WTC11 (cell line): ENCODE measurements around the gene PDCD10. TPM values are rescaled to one million over a fixed set of nuclear protein-coding genes. Genes with fewer than 3 reads are reported as not detected.

ENCODE experiments used
- ATAC-seq: fragments of 200-7000 bp; cut with Tn5 transposase; 2 replicates; pipeline ENCODE4 v1.10.0; 2021; ENCODE audit warnings: mild to moderate bottlenecking, moderate library complexity
- CTCF ChIA-PET: fragments of 300-600 bp; sonication (Branson Sonifier 250); formaldehyde crosslinking; loops from one replicate; lab custom pipeline; 2021; ENCODE audit warnings: antibody characterized with exemption; lab: Charles Lee
- POLR2A ChIA-PET: fragments of 350-600 bp; sonication (Branson Sonifier 250); formaldehyde crosslinking; loops from one replicate; lab custom pipeline; 2021; ENCODE audit warnings: antibody characterized with exemption; lab: Charles Lee
- DNase-seq: peaks from one replicate; pipeline ENCODE4 v3.0.0; 2021; ENCODE audit warnings: low spot score
- H3K27ac Mint-ChIP-seq: 2 replicates; pipeline ENCODE4 v1.8.0; 2021; ENCODE audit warnings: mixed read lengths
- H3K27me3 Mint-ChIP-seq: 2 replicates; pipeline ENCODE4 v1.8.0; 2021; ENCODE audit warnings: low read depth, mild to moderate bottlenecking, moderate library complexity, mixed read lengths
- H3K36me3 Mint-ChIP-seq: 2 replicates; pipeline ENCODE4 v1.8.0; 2021; ENCODE audit warnings: mixed read lengths
- H3K4me1 Mint-ChIP-seq: 2 replicates; pipeline ENCODE4 v1.8.0; 2022; ENCODE audit warnings: mixed read lengths
- H3K4me3 Mint-ChIP-seq: 2 replicates; pipeline ENCODE4 v1.8.0; 2021; ENCODE audit warnings: mild to moderate bottlenecking, moderate library complexity, mixed read lengths
- H3K9me3 Mint-ChIP-seq: 2 replicates; pipeline ENCODE4 v1.8.0; 2021; ENCODE audit warnings: mixed read lengths
- ARID4B ChIP-seq: sonication (generic); formaldehyde crosslinking; IDR thresholded peaks from 2 replicates; pipeline ENCODE4 v1.8.0; 2023; ENCODE audit warnings: missing genetic modification reagents, mild to moderate bottlenecking, borderline replicate concordance
- CREB1 ChIP-seq: sonication (generic); formaldehyde crosslinking; IDR thresholded peaks from 2 replicates; pipeline ENCODE4 v1.8.0; 2023; ENCODE audit warnings: mild to moderate bottlenecking, missing genetic modification reagents
- CREM ChIP-seq: sonication (generic); formaldehyde crosslinking; IDR thresholded peaks from 2 replicates; pipeline ENCODE4 v1.8.1; 2022; ENCODE audit warnings: mild to moderate bottlenecking, missing genetic modification reagents, moderate library complexity
- ETV6 ChIP-seq: sonication (generic); formaldehyde crosslinking; IDR thresholded peaks from 2 replicates; pipeline ENCODE4 v1.8.1; 2022; ENCODE audit warnings: mild to moderate bottlenecking, missing genetic modification reagents
- FOXK1 ChIP-seq: sonication (generic); formaldehyde crosslinking; IDR thresholded peaks from 2 replicates; pipeline ENCODE4 v1.8.0; 2022; ENCODE audit warnings: mild to moderate bottlenecking, moderate library complexity, missing genetic modification reagents
- FOXP1 ChIP-seq: sonication (generic); formaldehyde crosslinking; IDR thresholded peaks from 2 replicates; pipeline ENCODE4 v1.8.0; 2022; ENCODE audit warnings: missing genetic modification reagents, mild to moderate bottlenecking, moderate library complexity, borderline replicate concordance
- KAT7 ChIP-seq: sonication (generic); formaldehyde crosslinking; IDR thresholded peaks from 2 replicates; pipeline ENCODE4 v1.8.1; 2023; ENCODE audit warnings: missing genetic modification reagents, mild to moderate bottlenecking, borderline replicate concordance
- NFATC4 ChIP-seq: fragments of 250-450 bp; sonication (Bioruptor Pico); IDR thresholded peaks from 2 replicates; pipeline ENCODE4 v1.9.0; 2021; ENCODE audit warnings: mild to moderate bottlenecking
- NFE2L1 ChIP-seq: sonication (generic); formaldehyde crosslinking; IDR thresholded peaks from 2 replicates; pipeline ENCODE4 v1.8.1; 2023; ENCODE audit warnings: missing genetic modification reagents
- NR2C2 ChIP-seq: sonication (generic); formaldehyde crosslinking; IDR thresholded peaks from 2 replicates; pipeline ENCODE4 v1.8.0; 2022; ENCODE audit warnings: mild to moderate bottlenecking, missing genetic modification reagents
- PRDM15 ChIP-seq: sonication (generic); formaldehyde crosslinking; IDR thresholded peaks from 2 replicates; pipeline ENCODE4 v1.8.0; 2022; ENCODE audit warnings: missing genetic modification reagents
- SP1 ChIP-seq: sonication (generic); formaldehyde crosslinking; conservative IDR thresholded peaks from 2 replicates; pipeline ENCODE4 v1.8.1; 2022; ENCODE audit warnings: missing genetic modification reagents
- STAT6 ChIP-seq: sonication (generic); formaldehyde crosslinking; conservative IDR thresholded peaks from 2 replicates; pipeline ENCODE4 v1.8.1; 2023; ENCODE audit warnings: mild to moderate bottlenecking, low read depth, missing genetic modification reagents, moderate library complexity
- TEAD1 ChIP-seq: sonication (generic); formaldehyde crosslinking; IDR thresholded peaks from 2 replicates; pipeline ENCODE4 v1.8.0; 2022; ENCODE audit warnings: mild to moderate bottlenecking, missing genetic modification reagents
- TP53 ChIP-seq: sonication (generic); formaldehyde crosslinking; IDR thresholded peaks from 2 replicates; pipeline ENCODE4 v1.8.1; 2023; ENCODE audit warnings: mild to moderate bottlenecking, missing genetic modification reagents
- ZSCAN18 ChIP-seq: fragments of 250-450 bp; sonication (Bioruptor Pico); IDR thresholded peaks from 2 replicates; pipeline ENCODE4 v2.1.2; 2022; ENCODE audit warnings: mild to moderate bottlenecking, moderate library complexity
- total RNA-seq: library from RNA; stranded (reverse); gene quantifications from 3 replicates; pipeline ENCODE4 v1.2.3, GENCODE V29; 2021
- TF ChIP-seq, protein P1 (sequence below): sonication (generic); formaldehyde crosslinking; IDR thresholded peaks from 2 replicates; pipeline ENCODE4 v1.8.0; 2022; ENCODE audit warnings: mild to moderate bottlenecking, missing genetic modification reagents
- TF ChIP-seq, protein P2 (sequence below): sonication (generic); formaldehyde crosslinking; IDR thresholded peaks from 2 replicates; pipeline ENCODE4 v1.8.1; 2022; ENCODE audit warnings: missing genetic modification reagents, borderline replicate concordance

PDCD10 gene
- total RNA-seq, 1 experiment from 2014 or later: 60.8 TPM

DNA sequence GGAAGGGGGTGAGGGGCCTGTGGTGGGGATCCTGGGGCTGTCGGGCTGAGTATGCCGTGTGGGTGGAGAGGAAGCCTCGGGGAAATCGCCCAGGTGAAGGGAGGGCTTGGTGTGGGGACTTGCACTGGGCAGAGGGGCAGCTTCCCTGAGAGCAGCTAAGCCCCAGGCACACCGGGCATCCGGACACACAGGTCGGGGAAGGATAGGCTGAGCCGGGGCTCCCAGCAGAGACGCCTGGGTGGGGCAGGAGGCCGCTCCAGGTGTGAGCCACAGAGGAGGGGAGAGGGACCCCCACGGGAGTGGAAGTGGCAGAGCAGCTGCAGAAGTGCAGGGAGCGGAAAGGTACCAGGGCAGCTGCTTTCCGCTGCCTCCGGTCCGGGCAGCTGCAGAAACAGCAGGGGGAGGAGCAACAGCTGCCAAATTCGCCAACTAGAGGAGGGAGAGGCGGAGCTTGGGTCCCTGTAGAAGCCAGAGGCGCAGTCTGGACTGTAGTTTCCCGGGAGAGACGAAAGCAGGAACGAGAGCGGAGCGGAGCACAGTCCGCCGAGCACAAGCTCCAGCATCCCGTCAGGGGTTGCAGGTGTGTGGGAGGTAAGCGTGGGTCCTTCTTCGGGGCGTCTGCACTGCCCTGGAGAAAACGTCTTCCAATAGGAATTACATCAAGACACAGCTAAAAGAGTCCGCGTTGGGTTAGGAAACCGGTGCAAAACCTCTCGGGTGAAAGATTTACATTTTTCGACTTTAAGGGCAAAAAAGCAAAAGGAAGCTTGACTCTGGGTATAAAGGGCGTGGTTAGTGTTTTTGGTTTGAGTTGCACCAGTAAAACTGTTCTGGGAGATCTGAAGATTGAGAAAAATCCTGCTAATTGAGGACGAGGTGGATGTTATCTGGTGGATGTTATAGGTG is 794 bp upstream of the PDCD10 start, which contains the start of gene SERPINI1:
SERPINI1 (plus strand) TSS at position 489 of the 906 bp plus-strand sequence. CDS start 53,408 bp downstream, outside the sequence.
- TF ChIP-seq PRDM15 (peak; percentile 50; the same call in 1 of the 2 replicates), FOXP1 (peak; percentile 88; the same call in 1 of the 2 replicates), TP53 (CRISPR knock-in tag) (no peak), TEAD1 (CRISPR knock-in tag) (peak; percentile 33; the same call in 1 of the 2 replicates), SP1 (CRISPR knock-in tag) (peak; percentile 68; the same call in 1 of the 2 replicates), ARID4B (CRISPR knock-in tag) (peak; percentile 30; the same call in 1 of the 2 replicates), NFE2L1 (0 out of 2 replicates have a peak, but pooled peaks have one; percentile 56), ZSCAN18 (CRISPR knock-in tag) (no peak), STAT6 (CRISPR knock-in tag) (no peak), KAT7 (CRISPR knock-in tag) (0 out of 2 replicates have a peak, but pooled peaks have one; percentile 41), CREB1 (0 out of 2 replicates have a peak, but pooled peaks have one; percentile 11), CREM (CRISPR knock-in tag) (no peak), FOXK1 (CRISPR knock-in tag) (peak; percentile 61; the same call in 1 of the 2 replicates), ETV6 (CRISPR knock-in tag) (peak; percentile 71), NR2C2 (CRISPR knock-in tag) (no peak), NFATC4 (CRISPR knock-in tag) (no peak)
- TF ChIP-seq, protein P1, sequence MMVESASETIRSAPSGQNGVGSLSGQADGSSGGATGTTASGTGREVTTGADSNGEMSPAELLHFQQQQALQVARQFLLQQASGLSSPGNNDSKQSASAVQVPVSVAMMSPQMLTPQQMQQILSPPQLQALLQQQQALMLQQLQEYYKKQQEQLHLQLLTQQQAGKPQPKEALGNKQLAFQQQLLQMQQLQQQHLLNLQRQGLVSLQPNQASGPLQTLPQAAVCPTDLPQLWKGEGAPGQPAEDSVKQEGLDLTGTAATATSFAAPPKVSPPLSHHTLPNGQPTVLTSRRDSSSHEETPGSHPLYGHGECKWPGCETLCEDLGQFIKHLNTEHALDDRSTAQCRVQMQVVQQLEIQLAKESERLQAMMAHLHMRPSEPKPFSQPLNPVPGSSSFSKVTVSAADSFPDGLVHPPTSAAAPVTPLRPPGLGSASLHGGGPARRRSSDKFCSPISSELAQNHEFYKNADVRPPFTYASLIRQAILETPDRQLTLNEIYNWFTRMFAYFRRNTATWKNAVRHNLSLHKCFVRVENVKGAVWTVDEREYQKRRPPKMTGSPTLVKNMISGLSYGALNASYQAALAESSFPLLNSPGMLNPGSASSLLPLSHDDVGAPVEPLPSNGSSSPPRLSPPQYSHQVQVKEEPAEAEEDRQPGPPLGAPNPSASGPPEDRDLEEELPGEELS (CRISPR knock-in tag): peak; percentile 24; the same call in 1 of the 2 replicates
- TF ChIP-seq, protein P2, sequence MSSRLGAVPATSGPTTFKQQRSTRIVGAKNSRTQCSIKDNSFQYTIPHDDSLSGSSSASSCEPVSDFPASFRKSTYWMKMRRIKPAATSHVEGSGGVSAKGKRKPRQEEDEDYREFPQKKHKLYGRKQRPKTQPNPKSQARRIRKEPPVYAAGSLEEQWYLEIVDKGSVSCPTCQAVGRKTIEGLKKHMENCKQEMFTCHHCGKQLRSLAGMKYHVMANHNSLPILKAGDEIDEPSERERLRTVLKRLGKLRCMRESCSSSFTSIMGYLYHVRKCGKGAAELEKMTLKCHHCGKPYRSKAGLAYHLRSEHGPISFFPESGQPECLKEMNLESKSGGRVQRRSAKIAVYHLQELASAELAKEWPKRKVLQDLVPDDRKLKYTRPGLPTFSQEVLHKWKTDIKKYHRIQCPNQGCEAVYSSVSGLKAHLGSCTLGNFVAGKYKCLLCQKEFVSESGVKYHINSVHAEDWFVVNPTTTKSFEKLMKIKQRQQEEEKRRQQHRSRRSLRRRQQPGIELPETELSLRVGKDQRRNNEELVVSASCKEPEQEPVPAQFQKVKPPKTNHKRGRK (CRISPR knock-in tag): no peak
- Mint-ChIP-seq H3K4me3 (no peak within 1 kb of the TSS), H3K27ac (no peak within 1 kb of the TSS), H3K9me3 (no peaks in the 10 kb centered on the region), H3K27me3 (no peaks in the 10 kb centered on the region), H3K4me1 (peaks cover 47% of the 10 kb centered on the region), H3K36me3 (no peaks in the 10 kb centered on the region)
- POLR2A ChIA-PET: interaction anchor here (0.6 to 1.4 kb wide), 5 partner anchors 14 to 1093 kb away, joined by 3 to 7 read pairs (median 5); partner anchors contain the start of gene ZBBX
- CTCF ChIA-PET: interaction anchor here (1.0 to 2.0 kb wide), 3 partner anchors 146 to 355 kb away, joined by 3 to 15 read pairs (median 8); partner anchors contain the start of gene ZBBX
- ATAC-seq (peak; percentile 69), DNase-seq (peak; percentile 90)
